Measurements from ENCODE around the gene GGCT. TPM values are rescaled to one million over a fixed set of nuclear protein-coding genes. Genes with fewer than 3 reads are reported as not detected.

GGCT gene
- total RNA-seq, 4 donors from 2014 or later, result 3.6 to 21.3 (median 16.5) TPM

DNA sequence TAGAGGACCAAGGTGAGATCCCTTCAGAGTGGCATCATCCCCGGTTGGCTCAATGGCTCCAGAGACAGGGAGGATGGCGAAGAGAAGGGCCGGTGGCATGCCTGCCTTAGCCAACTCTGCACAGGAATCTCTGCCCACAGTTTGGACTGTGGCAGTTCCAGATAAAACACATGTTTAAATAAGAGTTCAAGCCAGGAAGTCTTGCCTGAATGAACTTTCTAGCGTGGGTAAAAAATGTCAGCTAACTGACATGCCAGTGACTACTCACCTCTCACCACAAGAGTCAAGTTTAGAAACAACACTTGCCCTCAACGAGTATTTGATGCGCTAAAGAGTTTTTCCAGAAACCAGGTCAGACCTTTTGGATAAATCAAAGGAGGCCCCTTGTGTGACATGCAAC lies 29.0 kb downstream of the GGCT start:
- TF ChIP-seq POLR2AphosphoS5 (IDR thresholded peaks at IDR 0.05), result no peak
- no peak for TF ChIP-seq EP300 (IDR thresholded peaks at IDR 0.05; ENCODE audit: low read depth)
- TF ChIP-seq POLR2A (IDR thresholded peaks at IDR 0.05), result no peak
- TF ChIP-seq, protein P1, sequence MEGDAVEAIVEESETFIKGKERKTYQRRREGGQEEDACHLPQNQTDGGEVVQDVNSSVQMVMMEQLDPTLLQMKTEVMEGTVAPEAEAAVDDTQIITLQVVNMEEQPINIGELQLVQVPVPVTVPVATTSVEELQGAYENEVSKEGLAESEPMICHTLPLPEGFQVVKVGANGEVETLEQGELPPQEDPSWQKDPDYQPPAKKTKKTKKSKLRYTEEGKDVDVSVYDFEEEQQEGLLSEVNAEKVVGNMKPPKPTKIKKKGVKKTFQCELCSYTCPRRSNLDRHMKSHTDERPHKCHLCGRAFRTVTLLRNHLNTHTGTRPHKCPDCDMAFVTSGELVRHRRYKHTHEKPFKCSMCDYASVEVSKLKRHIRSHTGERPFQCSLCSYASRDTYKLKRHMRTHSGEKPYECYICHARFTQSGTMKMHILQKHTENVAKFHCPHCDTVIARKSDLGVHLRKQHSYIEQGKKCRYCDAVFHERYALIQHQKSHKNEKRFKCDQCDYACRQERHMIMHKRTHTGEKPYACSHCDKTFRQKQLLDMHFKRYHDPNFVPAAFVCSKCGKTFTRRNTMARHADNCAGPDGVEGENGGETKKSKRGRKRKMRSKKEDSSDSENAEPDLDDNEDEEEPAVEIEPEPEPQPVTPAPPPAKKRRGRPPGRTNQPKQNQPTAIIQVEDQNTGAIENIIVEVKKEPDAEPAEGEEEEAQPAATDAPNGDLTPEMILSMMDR (IDR thresholded peaks at IDR 0.05), result no peak
- Histone ChIP-seq H3K4me3 (no peak overlapping the region), H3K36me3 (no peaks in the 10 kb centered on the region), H3K4me1 (peaks cover 10 to 62% (median 40%) of the 10 kb centered on the region in 4 donors), H3K27me3 (no peaks in the 10 kb centered on the region), H3K27ac (peak overlapping the region in 2 of 4 donors; percentile 3 to 55), H3K9me3 (no peaks in the 10 kb centered on the region)
- no peak for DNase-seq
- intact Hi-C loops (cut with DNase I; ENCODE audit: low total_unique reads), result no loop called here
- WGBS, 2 donors (ENCODE audit: low coverage in 1 of 2), result 55 to 81% methylated on average over 2 to 6 of the region's 6 CpGs
- in situ Hi-C loops (cut with MboI; ENCODE audit: low pct_ligation_motif_present in 1 of 4, low pct_unique_long_range_greater_than_20kb in 1 of 4, low sequenced_read_pairs in 3 of 4), result no loop called here

GRCh38 chr7:30474893-30475292 lies 29.7 kb downstream of the GGCT start:
- intact Hi-C loops (cut with DNase I; ENCODE audit: low total_unique reads), result no loop called here
- H3K4me3 ChIP-seq, result no peak overlapping the region
- no peaks in the 10 kb centered on the region for H3K9me3 ChIP-seq
- no peaks in the 10 kb centered on the region for H3K27me3 ChIP-seq
- WGBS, 2 donors (ENCODE audit: low coverage in 1 of 2), result 60 to 86% methylated on average over 1 to 2 of the region's 2 CpGs
- H3K4me1 ChIP-seq, result peaks cover 14 to 68% (median 46%) of the 10 kb centered on the region in 4 donors
- no peak for DNase-seq
- TF ChIP-seq, protein P1 (IDR thresholded peaks at IDR 0.05), result no peak
- TF ChIP-seq EP300 (IDR thresholded peaks at IDR 0.05; ENCODE audit: low read depth) (no peak), POLR2A (IDR thresholded peaks at IDR 0.05) (no peak), POLR2AphosphoS5 (IDR thresholded peaks at IDR 0.05) (no peak)
- H3K27ac ChIP-seq, result peak overlapping the region; percentile 0 to 55 (median 13)
- H3K36me3 ChIP-seq, result no peaks in the 10 kb centered on the region
- in situ Hi-C loops (cut with MboI; ENCODE audit: low pct_ligation_motif_present in 1 of 4, low pct_unique_long_range_greater_than_20kb in 1 of 4, low sequenced_read_pairs in 3 of 4), result loop anchor here in 1 of 4 donors (25.0 kb wide), 1 partner anchor 188 kb away; the partner anchor contains the start of gene ZNRF2

- 95 to 100% methylated on average over 1 to 10 of the region's 10 CpGs for WGBS, 2 donors (ENCODE audit: low coverage in 1 of 2)
- peaks cover 18 to 70% (median 48%) of the 10 kb centered on the region in 4 donors for H3K4me1 ChIP-seq
- H3K9me3 ChIP-seq, result no peaks in the 10 kb centered on the region
- peak overlapping the region in 3 of 4 donors; percentile 0 to 55 (median 23) for H3K27ac ChIP-seq
- H3K36me3 ChIP-seq, result no peaks in the 10 kb centered on the region
- H3K4me3 ChIP-seq, result no peak overlapping the region
- H3K27me3 ChIP-seq, result no peaks in the 10 kb centered on the region
- TF ChIP-seq POLR2A (IDR thresholded peaks at IDR 0.05), result no peak
- no peak for TF ChIP-seq POLR2AphosphoS5 (IDR thresholded peaks at IDR 0.05)
- intact Hi-C loops (cut with DNase I; ENCODE audit: low total_unique reads), result no loop called here
- in situ Hi-C loops (cut with MboI; ENCODE audit: low pct_ligation_motif_present in 1 of 4, low pct_unique_long_range_greater_than_20kb in 1 of 4, low sequenced_read_pairs in 3 of 4), result loop anchor here in 1 of 4 donors (25.0 kb wide), 1 partner anchor 187 kb away; the partner anchor contains the start of gene ZNRF2
- no peak for DNase-seq
These were observed 30.1 kb downstream of the GGCT start for GRCh38 chr7:30474485-30474884.

DNA sequence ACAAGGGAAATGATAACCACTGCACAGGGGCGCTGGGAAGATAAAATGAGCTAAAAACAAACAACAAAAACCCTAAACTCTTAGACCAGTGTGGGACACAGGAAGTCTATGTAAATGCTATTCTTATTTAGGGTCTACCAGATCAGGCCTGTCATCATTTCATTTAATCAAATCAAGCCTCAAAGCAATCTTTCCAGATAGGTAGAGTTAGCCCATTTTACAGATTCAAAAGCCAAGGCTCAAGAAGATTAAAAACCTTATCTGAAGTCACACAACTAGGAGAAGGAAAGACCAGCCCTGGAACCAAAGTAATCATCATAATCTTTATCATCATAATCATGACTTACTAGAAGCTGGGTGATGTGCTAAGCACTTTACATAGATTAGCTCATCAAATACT lies 30.7 kb downstream of the GGCT start:
- DNase-seq, result no peak
- Histone ChIP-seq H3K4me1 (peaks cover 20 to 70% (median 48%) of the 10 kb centered on the region in 4 donors), H3K36me3 (no peaks in the 10 kb centered on the region), H3K27ac (peak overlapping the region in 3 of 4 donors; percentile 0 to 55 (median 23)), H3K27me3 (no peaks in the 10 kb centered on the region), H3K9me3 (no peaks in the 10 kb centered on the region), H3K4me3 (no peak overlapping the region)
- TF ChIP-seq POLR2A (IDR thresholded peaks at IDR 0.05) (no peak), EP300 (IDR thresholded peaks at IDR 0.05; ENCODE audit: low read depth) (no peak)
- in situ Hi-C loops (cut with MboI; ENCODE audit: low pct_ligation_motif_present in 1 of 4, low pct_unique_long_range_greater_than_20kb in 1 of 4, low sequenced_read_pairs in 3 of 4), result loop anchor here in 1 of 4 donors (25.0 kb wide), 1 partner anchor 187 kb away; the partner anchor contains the start of gene ZNRF2
- WGBS, 2 donors (ENCODE audit: low coverage in 1 of 2), result 96 to 100% methylated on average over 1 of the region's 1 CpG
- intact Hi-C loops (cut with DNase I; ENCODE audit: low total_unique reads), result no loop called here

DNA sequence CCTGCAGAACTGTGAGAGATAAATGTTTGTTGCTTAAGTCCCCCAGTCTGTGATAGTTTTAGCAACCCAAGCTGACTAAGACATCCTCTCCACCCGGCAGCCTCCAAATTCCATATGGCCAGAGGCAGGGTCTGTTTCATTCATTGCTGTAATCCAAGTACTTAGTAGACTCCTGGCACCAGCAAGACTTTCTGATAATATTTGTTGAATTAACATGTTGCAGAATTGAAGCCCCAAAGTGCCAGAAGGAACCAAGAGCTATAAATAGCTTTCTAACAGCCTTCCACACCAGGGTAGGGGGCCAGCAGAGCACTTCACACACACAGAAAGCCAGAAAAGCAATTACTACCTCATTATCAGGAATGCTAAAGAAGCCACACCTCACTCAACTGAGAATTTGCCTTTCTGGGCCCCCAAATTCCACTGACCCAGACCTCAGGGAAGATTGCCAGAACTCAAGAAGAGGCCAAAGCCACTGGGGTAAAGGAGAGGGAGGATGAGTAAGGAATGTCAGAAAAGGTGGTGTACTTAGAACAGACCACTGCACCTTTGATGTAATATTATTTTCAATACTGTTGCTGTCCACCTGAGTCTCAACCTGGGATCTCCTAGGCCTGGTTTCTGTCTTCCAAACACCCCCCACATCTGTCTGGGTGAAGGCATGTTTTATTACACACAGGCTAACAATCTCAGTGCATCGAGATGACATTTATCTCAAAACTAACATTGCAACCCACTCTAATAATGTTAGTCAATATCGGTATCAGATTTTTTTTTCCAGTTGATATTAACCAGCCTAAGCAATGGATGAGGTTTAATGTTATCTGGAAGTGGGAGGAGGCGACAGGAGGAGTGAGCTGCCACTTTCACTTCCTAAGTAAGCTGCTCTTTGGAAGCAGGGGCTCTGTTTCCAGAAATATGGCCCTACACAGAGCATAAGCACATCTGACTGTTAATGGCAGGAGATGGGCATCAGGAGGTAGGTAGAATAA lies 31.5 kb downstream of the GGCT start:
- TF ChIP-seq POLR2AphosphoS5 (IDR thresholded peaks at IDR 0.05) (no peak), POLR2A (IDR thresholded peaks at IDR 0.05) (no peak), EP300 (IDR thresholded peaks at IDR 0.05; ENCODE audit: low read depth) (no peak)
- TF ChIP-seq, protein P1 (IDR thresholded peaks at IDR 0.05), result no peak
- intact Hi-C loops (cut with DNase I; ENCODE audit: low total_unique reads), result no loop called here
- H3K4me3 ChIP-seq, result no peak overlapping the region
- WGBS, 2 donors (ENCODE audit: low coverage in 1 of 2), result 68 to 70% methylated on average over 3 to 4 of the region's 4 CpGs
- in situ Hi-C loops (cut with MboI; ENCODE audit: low pct_ligation_motif_present in 1 of 4, low pct_unique_long_range_greater_than_20kb in 1 of 4, low sequenced_read_pairs in 3 of 4), result loop anchor here in 1 of 4 donors (25.0 kb wide), 1 partner anchor 186 kb away; the partner anchor contains the start of gene ZNRF2
- peak overlapping the region in 2 of 4 donors; percentile 76 to 83 for H3K27ac ChIP-seq
- H3K27me3 ChIP-seq, result no peaks in the 10 kb centered on the region
- H3K4me1 ChIP-seq, result peaks cover 20 to 73% (median 51%) of the 10 kb centered on the region in 4 donors
- H3K9me3 ChIP-seq, result no peaks in the 10 kb centered on the region
- no peak for DNase-seq
- no peaks in the 10 kb centered on the region for H3K36me3 ChIP-seq
